ENCODE results near the gene KCNC3. TPM values are rescaled to one million over a fixed set of nuclear protein-coding genes. Genes with fewer than 3 reads are reported as not detected.

The KCNC3 gene
- total RNA-seq, 1 experiment from 2014 or later = 17.3 TPM

DNA sequence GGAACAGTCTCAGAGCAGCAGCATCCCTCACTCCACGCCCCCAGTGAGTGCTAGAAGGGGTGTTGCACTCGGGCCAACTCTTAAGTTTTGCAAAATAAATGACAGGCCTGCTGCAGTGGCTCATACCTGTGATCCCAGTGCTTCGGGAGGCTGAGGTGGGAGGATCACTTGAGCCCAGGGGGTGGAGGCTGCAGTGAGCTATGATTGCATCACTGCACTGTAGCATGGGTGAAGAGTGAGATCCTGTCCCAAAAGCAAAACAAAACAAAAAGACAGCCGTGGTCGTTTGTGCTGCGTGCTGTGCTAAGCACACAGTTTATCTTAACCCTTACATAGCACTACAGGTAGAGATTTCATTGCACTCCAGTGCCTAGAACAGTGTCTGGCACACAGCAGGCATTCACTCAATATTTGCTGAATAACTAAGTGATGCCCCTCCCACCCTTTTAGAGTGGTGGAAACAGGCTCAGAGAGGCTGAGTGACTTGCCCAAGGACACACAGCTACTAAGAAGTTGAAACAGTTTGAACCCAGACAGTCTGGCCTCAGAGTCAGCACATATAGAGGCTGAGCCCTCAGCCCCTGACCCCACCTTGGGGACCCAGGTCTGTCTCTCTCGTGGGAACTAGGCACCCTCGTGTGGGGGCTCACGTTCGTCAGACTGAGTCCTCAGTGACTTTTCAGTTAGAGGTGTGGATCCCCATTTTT lies 18.3 kb downstream of the KCNC3 start:
- no peak overlapping the region for H3K4ac ChIP-seq (ENCODE audit: low read depth, low read length)
- no peaks in the 10 kb centered on the region for H4K20me1 ChIP-seq (ENCODE audit: control insufficient read depth, insufficient read depth, insufficient read length)
- no peak overlapping the region for H3K4me2 ChIP-seq (ENCODE audit: insufficient read depth, insufficient read length, low read length)
- no peak overlapping the region for H2BK20ac ChIP-seq (ENCODE audit: low read depth, low read length, poor library complexity, severe bottlenecking)
- H3K9me3 Mint-ChIP-seq = no peaks in the 10 kb centered on the region; a peak in 1 of 5 replicates
- peaks cover 28% of the 10 kb centered on the region for H3K27me3 Mint-ChIP-seq (ENCODE audit: low read depth)
- TF ChIP-seq, protein P1, sequence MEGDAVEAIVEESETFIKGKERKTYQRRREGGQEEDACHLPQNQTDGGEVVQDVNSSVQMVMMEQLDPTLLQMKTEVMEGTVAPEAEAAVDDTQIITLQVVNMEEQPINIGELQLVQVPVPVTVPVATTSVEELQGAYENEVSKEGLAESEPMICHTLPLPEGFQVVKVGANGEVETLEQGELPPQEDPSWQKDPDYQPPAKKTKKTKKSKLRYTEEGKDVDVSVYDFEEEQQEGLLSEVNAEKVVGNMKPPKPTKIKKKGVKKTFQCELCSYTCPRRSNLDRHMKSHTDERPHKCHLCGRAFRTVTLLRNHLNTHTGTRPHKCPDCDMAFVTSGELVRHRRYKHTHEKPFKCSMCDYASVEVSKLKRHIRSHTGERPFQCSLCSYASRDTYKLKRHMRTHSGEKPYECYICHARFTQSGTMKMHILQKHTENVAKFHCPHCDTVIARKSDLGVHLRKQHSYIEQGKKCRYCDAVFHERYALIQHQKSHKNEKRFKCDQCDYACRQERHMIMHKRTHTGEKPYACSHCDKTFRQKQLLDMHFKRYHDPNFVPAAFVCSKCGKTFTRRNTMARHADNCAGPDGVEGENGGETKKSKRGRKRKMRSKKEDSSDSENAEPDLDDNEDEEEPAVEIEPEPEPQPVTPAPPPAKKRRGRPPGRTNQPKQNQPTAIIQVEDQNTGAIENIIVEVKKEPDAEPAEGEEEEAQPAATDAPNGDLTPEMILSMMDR (conservative IDR thresholded peaks at IDR 0.05) = no peak
- H3K14ac ChIP-seq (ENCODE audit: insufficient read depth, low read length) = no peak overlapping the region
- H2BK12ac ChIP-seq (ENCODE audit: insufficient read length, low read depth, low read length) = no peak overlapping the region
- peak overlapping the region; percentile 7 to 59; a peak in 3 of 5 replicates for H3K4me3 Mint-ChIP-seq
- no peak overlapping the region for H3K18ac ChIP-seq (ENCODE audit: insufficient read length, low read depth, low read length)
- H3K27ac ChIP-seq (ENCODE audit: insufficient read length, low read depth, low read length) = no peak overlapping the region
- no peak overlapping the region for H2AK5ac ChIP-seq (ENCODE audit: insufficient read length, low read length)
- WGBS (ENCODE audit: extremely low coverage, insufficient read length, low lambda C conversion rate) = no CpG with 5 or more reads among the region's 10 CpGs
- H3K27ac Mint-ChIP-seq = no peak overlapping the region
- H2BK15ac ChIP-seq (ENCODE audit: low read depth, low read length) = no peak overlapping the region
- peaks cover 19 to 38% of the 10 kb centered on the region in 2 experiments for H3K4me1 Mint-ChIP-seq
- DNase-seq = no peak
- no peak overlapping the region for H3K23ac ChIP-seq (ENCODE audit: insufficient read length, low read depth, low read length)
- no peak overlapping the region for H3K56ac ChIP-seq (ENCODE audit: insufficient read length, low read depth, low read length)
- no peaks in the 10 kb centered on the region for H3K9me3 ChIP-seq (ENCODE audit: control insufficient read depth, low read depth, low read length)
- H4K91ac ChIP-seq (ENCODE audit: insufficient read length, low read depth, low read length) = no peak overlapping the region
- H3K79me2 ChIP-seq (ENCODE audit: insufficient read depth, low read length) = no peaks in the 10 kb centered on the region
- no peak overlapping the region for H3T11ph ChIP-seq (ENCODE audit: low read length)
- peaks cover 24% of the 10 kb centered on the region for H3K23me2 ChIP-seq (ENCODE audit: insufficient read length, low read depth, low read length, poor library complexity, severe bottlenecking)
- H3K9ac ChIP-seq (ENCODE audit: extremely low read depth, insufficient read length, low read length) = no peak overlapping the region
- H2BK5ac ChIP-seq (ENCODE audit: insufficient read length, low read length) = no peak overlapping the region
- H4K8ac ChIP-seq (replicated peaks; ENCODE audit: insufficient read length, low read depth, low read length) = no peak overlapping the region
- peaks cover 0 to 7% (median 0%) of the 10 kb centered on the region in 3 experiments; a peak in 3 of 7 replicates for H3K36me3 Mint-ChIP-seq (ENCODE audit: insufficient read depth in 1 of 3, low read depth in 3 of 3)
- no peaks in the 10 kb centered on the region for H3K27me3 ChIP-seq (ENCODE audit: insufficient read depth, low read length)
- no peaks in the 10 kb centered on the region for H3K79me1 ChIP-seq (ENCODE audit: insufficient read depth, low read depth, low read length, poor library complexity, severe bottlenecking)
- no peak overlapping the region for H2AFZ ChIP-seq (ENCODE audit: low read length)
- H4K5ac ChIP-seq (ENCODE audit: insufficient read length, low read depth, low read length) = no peak overlapping the region
- no peak overlapping the region for H2BK120ac ChIP-seq (ENCODE audit: low read depth, low read length, poor library complexity, severe bottlenecking)
- no peaks in the 10 kb centered on the region for H3K4me1 ChIP-seq (ENCODE audit: insufficient read depth, low read length)
